ENCODE results near the gene WSCD1.

WSCD1 gene

GRCh38 chr17:6147042-6147441, 76.9 kb downstream of the WSCD1 start:
- no peak for DNase-seq (ENCODE audit: extremely low read depth in 1 of 2, low read depth in 1 of 2)

- no peak for DNase-seq (ENCODE audit: extremely low read depth in 1 of 2, low read depth in 1 of 2)
These were observed 83.2 kb downstream of the WSCD1 start for GRCh38 chr17:6153375-6153774.

DNA sequence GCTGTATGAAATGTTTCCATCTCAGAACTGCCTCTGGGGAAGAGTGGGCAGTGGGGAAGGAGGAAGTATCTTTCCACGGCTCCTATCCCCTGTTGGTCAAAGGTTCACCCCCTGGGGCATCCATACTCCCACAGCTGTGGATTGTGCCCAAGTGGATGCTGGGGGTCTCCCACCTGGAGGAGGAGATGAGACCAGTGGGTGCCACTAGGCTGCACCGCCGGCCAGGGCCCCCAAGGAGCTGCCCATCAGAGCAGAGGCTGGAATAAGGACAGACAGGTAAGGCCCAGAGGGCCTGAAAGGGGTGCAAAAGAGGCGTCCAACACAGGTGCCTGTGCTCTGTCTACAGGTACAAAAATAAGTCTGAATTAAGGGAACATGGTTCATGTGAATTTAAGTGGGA, 87.5 kb downstream of the WSCD1 start:
- DNase-seq (ENCODE audit: extremely low read depth in 1 of 2, low read depth in 1 of 2): no peak

DNA sequence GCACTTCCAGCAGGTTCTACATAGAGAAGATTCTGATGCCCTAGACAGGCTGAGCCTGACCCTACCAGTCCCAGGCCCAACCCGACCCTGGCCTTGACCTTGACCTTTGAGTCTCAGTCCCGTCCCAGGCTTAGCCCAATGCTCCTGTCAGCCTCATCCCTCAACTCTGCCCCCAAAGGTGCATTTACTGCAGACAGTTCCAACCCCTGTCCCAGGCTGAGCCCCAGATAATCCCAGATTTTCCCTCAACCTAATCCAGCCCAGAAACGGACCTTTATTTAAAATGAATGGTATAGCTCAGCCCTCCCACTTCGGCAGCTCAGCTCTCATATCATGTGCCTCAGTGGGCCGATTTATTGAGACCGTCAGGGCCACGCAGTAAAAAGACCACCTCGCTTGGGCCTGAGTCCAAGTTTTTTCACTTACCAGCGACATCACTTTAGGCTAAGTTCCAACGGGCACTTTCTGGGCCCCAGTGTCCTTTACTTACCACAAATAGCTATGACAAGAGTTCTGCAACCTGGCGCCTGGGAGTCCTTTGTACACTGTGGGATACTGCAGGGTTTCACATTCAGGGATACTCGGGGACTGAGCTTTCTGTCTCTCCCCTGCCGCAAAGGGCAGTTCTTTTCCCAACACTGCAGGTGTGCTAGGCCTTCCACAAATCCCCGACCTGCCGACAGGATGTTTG, 89.5 kb downstream of the WSCD1 start:
- DNase-seq (ENCODE audit: extremely low read depth in 1 of 2, low read depth in 1 of 2): no peak

DNA sequence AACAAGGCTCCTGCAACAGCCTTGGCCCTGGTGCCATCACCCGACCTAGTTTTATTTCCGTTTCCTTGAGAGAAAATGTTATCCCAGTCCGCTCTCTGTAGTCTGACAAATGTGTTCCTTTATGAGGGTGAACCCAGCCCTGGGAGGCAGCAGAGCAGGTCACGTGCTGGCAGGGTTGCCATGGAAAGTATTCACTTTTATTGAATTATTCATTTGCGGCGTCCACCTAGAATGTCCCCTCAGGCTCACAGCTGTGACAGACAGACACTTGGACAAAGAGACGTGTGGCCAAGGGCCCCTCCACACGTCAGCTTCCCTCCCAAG, 90.0 kb downstream of the WSCD1 start:
- DNase-seq (ENCODE audit: extremely low read depth in 1 of 2, low read depth in 1 of 2): no peak

- DNase-seq (ENCODE audit: extremely low read depth in 1 of 2, low read depth in 1 of 2): no peak
These were observed 91.0 kb downstream of the WSCD1 start for GRCh38 chr17:6160911-6161855.

GRCh38 chr17:6162216-6162615, 92.0 kb downstream of the WSCD1 start:
- DNase-seq (ENCODE audit: extremely low read depth in 1 of 2, low read depth in 1 of 2): no peak

DNA sequence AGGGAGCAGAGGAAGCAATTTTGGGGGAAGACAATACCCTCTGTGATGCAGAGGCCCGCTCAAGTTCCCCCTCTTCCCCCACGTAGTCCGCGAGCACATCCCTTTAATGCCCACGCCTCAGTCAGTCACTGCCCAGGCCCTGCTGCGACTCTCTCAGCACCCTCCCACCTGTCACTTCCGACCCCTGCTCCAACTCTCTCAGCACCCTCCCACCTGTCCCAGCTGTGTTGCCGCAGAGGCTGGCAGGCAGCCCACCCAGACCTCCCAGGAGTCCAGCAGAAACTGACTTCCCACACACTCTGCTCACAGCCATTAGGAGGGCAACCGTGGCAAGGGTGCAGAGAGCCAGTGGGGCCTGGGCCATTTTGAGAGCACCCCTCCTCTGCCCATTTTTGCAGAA, 92.7 kb downstream of the WSCD1 start:
- no peak for DNase-seq (ENCODE audit: extremely low read depth in 1 of 2, low read depth in 1 of 2)

DNA sequence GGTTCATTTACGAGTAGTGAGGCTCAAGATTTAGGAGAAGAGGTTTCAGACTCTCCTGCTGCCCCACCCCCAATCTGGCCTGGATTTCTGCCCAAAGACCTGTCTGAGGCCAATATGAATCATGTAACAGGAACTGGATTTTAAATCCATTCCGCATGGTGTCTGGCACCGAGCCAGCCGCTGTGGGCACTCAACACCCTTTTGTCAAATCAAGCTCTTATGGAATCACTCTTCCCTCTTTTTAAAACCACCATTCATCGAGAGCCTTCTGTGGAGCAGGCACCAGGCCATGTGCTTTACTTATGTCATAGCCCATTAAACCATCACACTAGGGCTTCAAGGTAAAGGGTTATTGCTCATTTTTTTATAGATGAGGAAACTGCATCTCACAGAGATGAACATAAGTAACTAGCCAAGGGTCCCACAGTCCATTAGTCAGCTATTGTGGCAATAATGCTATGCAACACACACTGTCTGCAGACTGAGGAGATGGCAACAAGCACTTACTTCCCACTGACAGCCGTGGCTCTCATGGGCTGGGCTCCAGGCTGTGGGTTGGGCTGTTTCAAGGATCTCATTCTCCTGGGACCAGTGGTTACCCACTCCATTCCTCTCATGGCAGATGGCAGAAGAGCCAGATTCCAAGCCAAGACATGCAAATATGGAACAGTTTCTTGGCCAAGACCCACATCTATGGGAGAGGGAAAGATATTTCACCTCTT, 93.6 kb downstream of the WSCD1 start:
- no peak for DNase-seq (ENCODE audit: extremely low read depth in 1 of 2, low read depth in 1 of 2)

GRCh38 chr17:6164996-6165395, 94.8 kb downstream of the WSCD1 start:
- no peak for DNase-seq (ENCODE audit: extremely low read depth in 1 of 2, low read depth in 1 of 2)

DNA sequence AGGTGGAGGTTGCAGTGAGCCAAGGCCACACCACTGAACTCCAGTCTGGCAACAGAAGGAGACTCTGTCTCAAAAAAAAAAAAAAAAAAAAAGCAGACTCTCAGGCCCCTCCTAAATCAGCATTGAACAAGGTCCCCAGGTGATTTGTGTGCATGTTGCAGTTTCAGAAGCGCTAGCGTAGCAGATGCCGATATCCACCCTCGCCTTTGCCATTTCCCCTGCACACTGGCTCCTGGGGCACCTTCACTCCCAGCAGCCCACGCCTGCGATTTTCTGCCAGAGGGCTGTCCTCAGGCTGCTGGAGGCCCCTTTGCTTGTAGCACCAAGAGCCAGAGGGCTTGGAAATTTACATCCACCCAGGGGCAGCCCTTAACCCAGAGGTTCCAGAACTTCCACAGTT, 95.6 kb downstream of the WSCD1 start:
- DNase-seq (ENCODE audit: extremely low read depth in 1 of 2, low read depth in 1 of 2): no peak

GRCh38 chr17:6166492-6167179, 96.5 kb downstream of the WSCD1 start:
- no peak for DNase-seq (ENCODE audit: extremely low read depth in 1 of 2, low read depth in 1 of 2)

- no peak for DNase-seq (ENCODE audit: extremely low read depth in 1 of 2, low read depth in 1 of 2)
These were observed 98.1 kb downstream of the WSCD1 start for GRCh38 chr17:6168296-6168695.

- no peak for DNase-seq (ENCODE audit: extremely low read depth in 1 of 2, low read depth in 1 of 2)
These were observed 100.2 kb downstream of the WSCD1 start for GRCh38 chr17:6170349-6170748.

- DNase-seq (ENCODE audit: extremely low read depth in 1 of 2, low read depth in 1 of 2): no peak
These were observed 102.6 kb downstream of the WSCD1 start for GRCh38 chr17:6172642-6173330.

- no peak for DNase-seq (ENCODE audit: extremely low read depth in 1 of 2, low read depth in 1 of 2)
These were observed 103.5 kb downstream of the WSCD1 start for GRCh38 chr17:6173653-6174052.
